ENCODE results near the gene MAP7D2.

The MAP7D2 gene

DNA sequence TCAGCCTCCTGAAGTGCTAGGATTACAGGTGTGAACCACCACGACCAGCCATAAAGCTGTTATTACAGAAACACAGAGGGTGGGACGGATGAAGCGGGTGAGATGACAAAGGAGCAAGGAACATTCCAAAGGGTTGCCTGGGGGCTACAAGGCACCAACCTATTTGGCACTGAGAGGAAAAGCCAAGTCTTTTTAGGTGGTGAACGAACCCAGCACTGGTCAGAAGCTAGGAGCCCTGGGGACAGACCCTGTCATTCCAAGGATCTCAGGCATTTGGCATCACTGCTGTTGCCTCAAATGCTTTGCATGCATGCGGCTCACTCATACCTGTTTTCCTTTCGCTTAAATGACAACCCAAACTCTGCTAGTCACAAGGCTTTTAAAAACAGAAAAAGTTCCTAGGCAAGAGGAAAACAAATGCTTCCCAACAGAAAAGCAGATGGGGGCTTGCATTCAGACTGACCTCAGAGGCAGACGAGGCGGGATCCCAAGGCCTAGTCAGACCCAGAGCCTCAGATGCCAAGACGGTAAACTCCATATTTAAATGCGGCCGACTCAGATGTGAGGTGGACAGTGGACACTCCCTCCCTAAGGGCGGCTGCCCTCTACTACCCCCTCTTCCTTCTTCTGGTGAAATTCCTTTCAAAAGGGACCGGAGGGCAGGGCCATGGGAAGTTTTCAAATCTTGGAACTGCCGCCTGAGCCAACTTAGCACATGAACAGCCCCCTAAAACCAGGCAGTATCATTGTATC lies 4.5 kb downstream of the MAP7D2 start:
- DNase-seq (ENCODE audit: low read depth in 3 of 3), result no peak

- DNase-seq (ENCODE audit: low read depth in 3 of 3), result no peak
Measured at GRCh38 chrX:20111271-20111670, 5.4 kb downstream of the MAP7D2 start.

- DNase-seq (ENCODE audit: low read depth in 3 of 3), result no peak
Measured at GRCh38 chrX:20101934-20102581, 14.6 kb downstream of the MAP7D2 start.

DNA sequence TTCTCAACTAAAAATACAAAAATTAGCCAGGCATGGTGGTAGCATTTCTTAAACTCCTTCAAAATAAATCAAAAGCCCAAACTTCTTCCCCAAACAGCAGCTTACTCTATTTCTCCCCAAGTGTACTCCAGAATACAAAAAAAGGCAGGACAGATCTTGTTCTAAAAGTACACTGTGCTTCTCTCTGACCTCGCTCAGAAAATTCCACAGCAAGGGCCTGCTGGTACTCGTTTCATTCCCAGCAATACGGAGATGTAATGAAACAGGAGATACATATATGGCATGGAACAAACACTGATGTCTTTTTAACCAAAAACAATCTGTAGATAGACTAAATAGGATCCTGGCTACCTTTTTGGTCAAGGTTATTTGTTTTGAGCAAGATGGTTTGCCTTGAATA lies 25.2 kb downstream of the MAP7D2 start:
- no peak for DNase-seq (ENCODE audit: low read depth in 3 of 3)

DNA sequence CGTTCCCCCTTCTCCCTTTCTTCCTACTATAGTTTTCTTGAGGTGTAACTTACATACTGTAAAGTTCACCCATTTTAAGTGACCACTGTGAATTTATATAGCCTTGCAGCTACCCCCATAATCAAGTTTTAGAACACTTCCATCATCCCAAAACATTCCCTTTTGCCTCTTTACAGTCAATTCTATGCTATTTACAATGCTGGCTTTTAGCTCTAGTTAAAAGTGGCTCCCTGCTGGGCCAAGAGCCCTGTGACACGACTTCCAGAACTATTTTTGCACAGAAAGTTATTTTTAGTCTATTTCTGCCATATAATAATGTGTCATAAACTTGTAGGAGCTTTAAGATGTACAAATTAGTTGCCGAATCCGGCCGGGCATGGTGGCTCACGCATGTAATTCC lies 26.9 kb downstream of the MAP7D2 start:
- DNase-seq (ENCODE audit: low read depth in 3 of 3), result no peak

DNA sequence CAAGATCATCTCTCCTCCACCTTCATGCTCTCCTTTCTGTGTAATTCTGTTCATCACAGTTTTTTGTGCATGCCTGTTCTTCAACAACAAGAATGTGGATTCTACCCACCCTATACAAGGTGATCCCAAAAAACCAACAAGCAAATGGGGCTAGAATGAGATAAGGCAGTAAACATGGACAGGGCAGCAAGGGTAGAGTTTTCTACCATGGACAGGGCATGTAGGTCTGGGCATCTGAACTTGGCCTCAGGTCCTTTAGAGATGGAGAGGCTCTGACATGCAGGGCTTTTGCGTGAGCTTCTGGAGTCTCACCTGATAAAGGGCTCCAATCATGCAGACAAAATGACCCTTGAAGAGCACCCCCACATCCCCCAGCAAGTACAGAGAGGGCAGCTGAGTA lies 36.4 kb downstream of the MAP7D2 start:
- DNase-seq (ENCODE audit: low read depth in 3 of 3), result no peak

- no peak for DNase-seq (ENCODE audit: low read depth in 3 of 3)
Measured at GRCh38 chrX:20071511-20072079, 45.1 kb downstream of the MAP7D2 start.

- DNase-seq (ENCODE audit: low read depth in 3 of 3), result no peak
Measured at GRCh38 chrX:20067709-20068561, 48.8 kb downstream of the MAP7D2 start.

DNA sequence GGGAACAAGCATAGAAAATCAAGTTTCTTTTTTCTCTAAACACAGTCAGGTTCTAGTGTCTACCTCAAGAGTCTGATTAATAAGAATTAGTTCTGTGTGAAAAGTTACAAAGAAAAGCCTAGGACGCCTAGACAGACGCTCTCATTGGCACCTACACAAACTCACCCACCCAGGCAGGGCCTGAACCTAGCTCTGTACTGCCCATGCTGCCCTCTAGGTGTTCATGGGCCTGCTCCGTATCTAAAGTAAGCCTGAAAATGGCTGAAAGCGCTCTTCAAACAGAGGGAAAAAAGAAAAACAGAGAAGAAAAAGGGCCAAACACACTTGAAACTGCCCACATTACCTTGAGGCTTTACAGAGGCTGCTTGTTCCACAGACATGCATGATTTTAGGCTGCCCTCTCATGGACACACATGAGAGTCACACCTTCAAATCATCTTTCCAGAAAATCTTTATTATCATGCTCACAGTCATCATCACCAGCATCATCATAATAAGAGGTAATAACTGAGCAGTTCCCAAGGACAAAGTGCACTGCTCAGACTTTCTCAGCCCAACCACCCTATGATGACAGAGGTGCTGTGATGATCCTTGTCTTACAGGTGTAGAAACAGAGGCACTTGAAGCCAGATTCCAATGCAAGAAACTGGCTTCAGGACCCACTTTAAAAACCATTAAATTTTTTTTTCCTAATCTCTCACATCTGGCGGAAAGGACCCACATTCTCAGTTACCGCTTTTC lies 49.6 kb downstream of the MAP7D2 start:
- DNase-seq (ENCODE audit: low read depth in 3 of 3), result no peak

DNA sequence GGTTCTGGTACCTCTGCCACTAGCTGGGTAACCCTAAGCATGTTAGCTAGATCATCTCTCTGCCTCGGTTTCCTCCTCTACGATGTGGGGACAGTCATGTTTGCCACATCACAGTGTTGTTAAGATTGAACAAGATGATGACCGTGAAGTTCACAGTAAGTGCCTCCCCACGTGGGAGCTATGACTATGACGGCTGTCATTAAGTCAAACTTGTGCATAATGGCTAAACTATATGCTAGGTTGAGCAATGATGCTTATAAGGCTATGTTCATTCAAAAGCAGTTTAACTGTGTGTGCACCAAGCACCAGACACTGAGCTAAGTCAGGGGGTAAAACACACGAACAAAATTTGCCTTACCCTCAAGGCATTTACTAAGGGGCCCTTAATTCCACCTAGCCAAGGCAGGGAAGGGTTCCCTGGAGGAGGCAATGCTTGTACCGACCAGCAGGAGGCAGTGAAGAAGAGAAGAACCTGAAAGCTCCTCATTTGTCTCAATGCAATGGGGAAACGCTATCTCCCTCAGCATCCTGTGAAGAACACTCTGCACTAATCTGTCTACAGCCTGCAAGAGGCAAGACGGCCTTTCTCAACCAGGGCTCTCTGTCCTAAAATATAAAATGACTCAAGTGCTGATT lies 52.9 kb downstream of the MAP7D2 start:
- DNase-seq (ENCODE audit: low read depth in 3 of 3), result no peak

GRCh38 chrX:20063153-20063552 lies 53.6 kb downstream of the MAP7D2 start:
- no peak for DNase-seq (ENCODE audit: low read depth in 3 of 3)

DNA sequence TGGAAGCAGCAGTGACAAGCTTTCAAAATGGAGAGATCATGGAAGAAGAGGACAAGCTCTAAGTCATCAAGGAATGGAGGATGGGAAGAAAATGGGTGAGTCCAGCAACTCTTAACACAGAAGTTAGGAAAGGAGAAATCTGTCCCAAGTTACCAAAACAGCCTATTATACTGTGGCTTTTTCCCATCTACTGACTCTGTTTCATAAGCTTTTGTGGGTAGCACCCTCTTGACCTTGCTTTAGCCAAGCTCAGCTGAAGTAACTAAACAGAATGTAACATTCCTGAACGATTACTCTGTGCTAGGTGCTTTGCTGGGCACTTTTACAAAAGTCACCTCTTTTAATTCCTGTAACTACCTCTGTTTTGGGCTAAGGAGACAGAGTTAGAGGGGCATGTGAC lies 54.9 kb downstream of the MAP7D2 start:
- no peak for DNase-seq (ENCODE audit: low read depth in 3 of 3)

GRCh38 chrX:20060961-20061748 lies 55.6 kb downstream of the MAP7D2 start:
- no peak for DNase-seq (ENCODE audit: low read depth in 3 of 3)

GRCh38 chrX:20059467-20060128 lies 57.1 kb downstream of the MAP7D2 start:
- no peak for DNase-seq (ENCODE audit: low read depth in 3 of 3)

- DNase-seq (ENCODE audit: low read depth in 3 of 3), result no peak
Measured at GRCh38 chrX:20057479-20057878, 59.2 kb downstream of the MAP7D2 start.

- DNase-seq (ENCODE audit: low read depth in 3 of 3), result no peak
Measured at GRCh38 chrX:20056704-20057103, 60.0 kb downstream of the MAP7D2 start.

GRCh38 chrX:20053537-20053936 lies 63.2 kb downstream of the MAP7D2 start:
- no peak for DNase-seq (ENCODE audit: low read depth in 3 of 3)

GRCh38 chrX:20046864-20047263 lies 69.8 kb downstream of the MAP7D2 start:
- no peak for DNase-seq (ENCODE audit: low read depth in 3 of 3)

GRCh38 chrX:20046223-20046622 lies 70.5 kb downstream of the MAP7D2 start:
- no peak for DNase-seq (ENCODE audit: low read depth in 3 of 3)

GRCh38 chrX:20042221-20042620 lies 74.5 kb downstream of the MAP7D2 start:
- DNase-seq (ENCODE audit: low read depth in 3 of 3), result no peak
